Head of caudate nucleus (tissue), 42 donors: ENCODE data around the gene SPP1.
"Not testable (repeated sequence)": the region's sequence is repeated elsewhere in the genome, so short reads cannot be mapped to it uniquely, and the experiment has no call there.

Experiments used
- DNase-seq, 42 donors: peaks; one replicate each; pipeline versions ENCODE4 v3.0.0 to v3.0.0-alpha.2; 2020 to 2021; ENCODE audit warnings: mixed read lengths in 7 of 42
- intact Hi-C: fragments of 100-400 bp; cut with DNase I; formaldehyde crosslinking; loops from one replicate; pipeline ENCODE4 v1.15.0; 2022

The SPP1 gene

DNA sequence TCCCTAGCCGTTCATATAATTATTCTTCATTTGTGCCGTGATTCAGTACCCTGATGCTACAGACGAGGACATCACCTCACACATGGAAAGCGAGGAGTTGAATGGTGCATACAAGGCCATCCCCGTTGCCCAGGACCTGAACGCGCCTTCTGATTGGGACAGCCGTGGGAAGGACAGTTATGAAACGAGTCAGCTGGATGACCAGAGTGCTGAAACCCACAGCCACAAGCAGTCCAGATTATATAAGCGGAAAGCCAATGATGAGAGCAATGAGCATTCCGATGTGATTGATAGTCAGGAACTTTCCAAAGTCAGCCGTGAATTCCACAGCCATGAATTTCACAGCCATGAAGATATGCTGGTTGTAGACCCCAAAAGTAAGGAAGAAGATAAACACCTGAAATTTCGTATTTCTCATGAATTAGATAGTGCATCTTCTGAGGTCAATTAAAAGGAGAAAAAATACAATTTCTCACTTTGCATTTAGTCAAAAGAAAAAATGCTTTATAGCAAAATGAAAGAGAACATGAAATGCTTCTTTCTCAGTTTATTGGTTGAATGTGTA lies 7.0 kb downstream of the SPP1 start:
- no peak for DNase-seq
- intact Hi-C loops, result no loop called here

DNA sequence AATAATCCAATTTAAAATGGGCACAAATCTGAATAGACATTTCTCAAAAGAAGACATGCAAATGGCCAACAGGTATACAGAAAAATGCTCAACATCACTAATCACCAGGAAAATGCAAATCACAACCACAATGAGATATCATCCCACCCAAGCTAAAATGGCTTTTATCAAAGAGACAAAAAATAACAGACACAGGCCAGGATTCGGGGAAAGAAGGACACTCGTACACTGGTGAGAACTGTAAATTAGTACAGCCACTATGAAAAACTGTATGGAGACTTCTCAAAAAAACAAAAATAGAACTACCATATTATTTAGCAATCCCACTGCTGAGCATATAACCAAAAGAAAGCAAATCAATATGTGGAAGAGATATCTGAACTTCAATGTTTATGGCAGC lies 8.5 kb downstream of the SPP1 start:
- DNase-seq, result no peak
- intact Hi-C loops, result no loop called here

DNA sequence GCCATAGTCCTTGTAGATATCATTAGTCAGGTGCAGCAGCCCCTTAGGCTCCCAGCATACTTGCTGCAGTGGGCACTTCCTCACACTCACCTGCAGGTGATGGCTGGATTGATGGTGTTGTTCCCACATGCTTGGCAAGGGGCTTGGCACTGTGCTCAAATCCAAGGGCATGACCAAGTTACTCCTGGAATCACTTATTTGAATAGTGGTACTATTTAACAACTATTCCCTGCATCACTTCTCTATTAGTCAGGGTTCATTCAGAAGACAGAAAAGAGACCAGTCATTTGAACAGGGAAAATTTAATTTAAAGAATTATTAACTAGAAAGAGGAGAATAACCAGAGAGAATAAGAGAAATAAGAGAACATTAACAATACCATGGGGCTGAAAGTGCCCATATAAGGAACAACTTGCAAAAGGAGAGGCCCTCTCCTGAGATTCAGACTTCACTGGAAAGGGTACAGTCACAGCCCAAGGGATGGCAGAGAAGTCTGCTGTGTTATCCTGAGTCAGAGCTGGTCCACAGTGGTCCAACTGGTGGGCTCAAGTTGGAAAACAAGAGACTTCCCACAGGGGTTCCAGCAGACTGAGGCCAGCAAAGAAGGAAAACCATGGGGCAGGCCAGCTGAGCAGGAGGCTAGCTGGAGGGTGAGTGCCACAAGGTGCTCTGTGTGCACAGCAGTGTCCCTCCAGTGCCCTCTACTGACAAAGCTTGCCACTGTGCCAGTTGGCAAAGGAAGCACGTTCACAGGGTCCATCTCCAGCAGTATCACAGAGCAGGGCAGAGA lies 9.8 kb downstream of the SPP1 start:
- intact Hi-C loops, result no loop called here
- DNase-seq, result peak; percentile 70 to 94 (median 86)

DNA sequence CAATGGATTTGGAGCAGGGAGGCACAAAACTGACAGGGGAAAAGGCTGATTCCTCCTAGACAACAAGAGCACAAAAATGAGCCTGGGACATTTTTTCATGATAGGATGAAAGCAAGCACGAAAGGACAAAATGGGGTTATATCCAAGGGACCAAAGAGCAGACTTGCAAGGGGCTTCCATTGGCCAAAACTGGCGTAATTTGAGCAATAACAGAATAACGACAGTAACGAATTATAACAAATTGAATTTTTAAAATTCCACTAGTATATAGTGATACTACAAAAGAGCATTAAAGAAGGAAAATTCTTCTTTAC lies 10.3 kb downstream of the SPP1 start:
- intact Hi-C loops, result no loop called here
- DNase-seq, result no peak

DNA sequence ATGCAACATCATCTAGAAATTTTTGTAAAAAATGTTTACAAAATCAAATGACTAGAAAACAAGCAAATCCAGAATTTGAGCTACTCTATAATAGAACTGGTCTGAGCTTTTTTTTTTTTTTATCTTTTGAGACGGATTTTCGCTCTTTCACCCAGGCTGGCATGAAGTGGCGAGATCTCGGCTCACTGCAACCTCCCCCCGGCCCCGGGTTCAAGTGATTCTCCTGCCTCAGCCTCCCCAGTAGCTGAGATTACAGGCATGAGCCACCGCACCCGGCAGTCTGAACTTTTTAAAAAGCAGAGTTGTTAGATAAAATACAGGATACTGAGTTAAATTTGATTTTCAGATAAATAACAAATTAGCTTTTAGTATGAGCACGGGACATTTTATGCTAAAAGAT lies 11.0 kb downstream of the SPP1 start:
- intact Hi-C loops, result no loop called here
- DNase-seq, result no peak

DNA sequence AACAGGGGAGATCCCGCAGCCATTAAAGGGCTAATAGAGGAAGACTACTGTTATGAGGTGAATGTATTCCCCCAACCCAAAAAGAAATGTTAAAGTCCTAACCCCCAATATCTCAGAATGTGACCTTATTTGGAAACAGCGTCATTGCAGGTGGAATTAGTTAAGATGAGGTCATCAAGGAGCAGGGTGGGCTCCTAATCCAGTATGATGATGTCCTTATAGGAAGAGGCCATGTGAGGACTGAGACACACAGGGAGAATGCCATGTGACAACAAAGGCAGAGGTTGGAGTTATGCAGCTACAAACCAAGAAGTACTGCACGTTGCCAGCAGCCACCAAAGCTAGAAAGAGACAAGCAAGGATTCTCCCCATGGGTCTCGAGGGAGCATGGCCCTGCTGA lies 14.3 kb downstream of the SPP1 start:
- intact Hi-C loops, result no loop called here
- DNase-seq, result no peak

DNA sequence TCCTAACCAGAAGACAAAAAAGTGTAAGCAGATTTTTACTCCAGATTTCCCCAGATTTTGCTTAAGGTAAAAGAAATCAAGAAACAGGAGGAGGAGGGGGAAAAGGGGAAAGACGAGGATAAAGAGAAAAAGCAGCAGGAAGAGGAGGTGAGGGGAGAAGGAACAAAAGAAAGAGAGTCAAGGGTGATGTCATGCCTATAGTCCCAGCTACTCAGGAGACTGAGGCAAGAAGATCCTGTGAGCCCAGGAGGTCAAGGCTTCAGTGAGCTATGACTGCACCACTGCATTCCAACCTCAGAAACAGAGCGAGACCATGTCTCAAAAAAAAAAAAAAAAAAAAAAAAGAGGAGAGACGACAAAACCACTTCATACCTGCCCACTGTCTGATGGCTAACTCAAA lies 19.9 kb downstream of the SPP1 start:
- no peak for DNase-seq
- intact Hi-C loops, result no loop called here

DNA sequence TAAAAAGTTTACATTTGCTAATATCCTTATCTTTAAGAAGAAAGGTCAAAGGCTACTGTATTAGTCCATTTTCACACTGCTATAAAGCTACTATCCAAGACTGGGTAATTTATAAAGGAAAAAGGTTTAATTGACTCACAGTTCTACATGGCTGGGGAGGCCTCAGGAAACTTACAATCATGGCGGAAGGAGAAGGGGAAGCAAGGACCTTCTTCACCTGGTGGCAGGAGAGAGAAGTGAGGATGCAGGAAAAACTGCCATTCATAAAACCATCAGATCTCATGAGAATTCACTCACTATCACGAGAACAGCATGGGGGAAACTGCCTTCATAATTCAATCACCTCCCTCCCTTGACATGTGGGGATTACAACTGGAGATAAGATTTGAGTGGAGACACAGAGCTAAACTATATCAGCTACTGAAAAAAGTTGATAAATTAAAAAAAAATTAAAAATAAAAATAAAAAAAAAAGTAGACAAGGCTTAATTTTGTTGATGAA lies 23.7 kb downstream of the SPP1 start:
- intact Hi-C loops, result not testable (repeated sequence)

DNA sequence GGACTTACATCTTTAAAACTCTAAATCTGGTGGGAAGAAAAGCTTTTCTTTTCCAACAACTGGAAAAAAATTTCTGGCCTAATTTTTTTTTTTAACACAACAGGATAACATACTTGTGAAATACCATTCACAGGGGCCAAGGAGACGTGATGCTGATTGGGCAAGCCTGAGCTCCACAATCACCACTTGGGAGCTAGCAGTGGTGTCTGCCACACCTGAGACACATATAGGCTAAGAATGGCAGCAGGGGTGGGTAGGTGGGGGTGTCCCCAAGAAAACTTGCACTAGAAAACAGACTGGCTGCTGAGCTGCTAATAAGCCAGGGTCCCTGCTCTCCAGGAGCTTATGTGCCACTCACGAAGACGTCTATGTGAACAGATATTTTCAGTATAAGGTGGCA lies 26.4 kb downstream of the SPP1 start:
- intact Hi-C loops, result no loop called here
- DNase-seq, result no peak

More for the DNA sequence above, 23.7 kb downstream of the SPP1 start:
- not testable (repeated sequence) for DNase-seq

DNA sequence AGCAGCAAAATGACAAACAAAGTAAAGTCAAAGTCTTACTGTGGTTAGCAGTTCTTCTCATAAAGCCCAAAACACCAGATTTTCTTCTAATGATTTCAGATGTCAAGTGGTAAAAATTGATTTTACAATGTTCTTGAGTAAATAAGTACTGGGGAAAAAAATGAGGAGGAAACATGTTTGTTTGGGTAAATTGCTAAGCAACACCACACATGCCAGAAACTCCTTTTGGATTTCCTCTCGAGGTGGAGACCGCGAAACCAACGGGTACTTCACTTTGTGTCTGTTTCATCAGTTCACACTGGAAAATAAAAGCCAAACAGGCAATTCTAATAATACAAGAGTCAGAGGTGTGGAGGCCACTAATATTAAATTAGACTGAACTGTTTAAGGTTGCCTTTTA lies 27.3 kb downstream of the SPP1 start:
- DNase-seq, result no peak
- intact Hi-C loops, result no loop called here

DNA sequence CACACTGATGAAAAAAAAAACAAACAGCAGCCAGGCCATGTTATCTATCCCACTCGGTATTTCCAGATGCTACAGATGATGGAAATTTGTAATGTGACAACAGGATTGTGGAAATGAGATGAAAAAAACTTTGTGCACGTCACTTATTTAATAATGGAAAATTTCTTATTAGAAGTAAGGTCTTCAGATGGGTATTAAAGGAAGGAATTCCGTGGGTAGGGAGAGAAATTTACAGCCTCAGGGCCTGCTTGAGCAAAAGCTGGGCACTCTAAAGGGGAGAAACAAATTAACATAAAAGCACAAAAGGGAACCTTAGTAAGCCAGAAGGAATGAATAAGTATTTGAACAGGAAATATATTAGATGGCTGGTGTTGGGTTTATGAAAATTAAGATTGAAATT lies 27.7 kb downstream of the SPP1 start:
- DNase-seq, result no peak
- intact Hi-C loops, result no loop called here

DNA sequence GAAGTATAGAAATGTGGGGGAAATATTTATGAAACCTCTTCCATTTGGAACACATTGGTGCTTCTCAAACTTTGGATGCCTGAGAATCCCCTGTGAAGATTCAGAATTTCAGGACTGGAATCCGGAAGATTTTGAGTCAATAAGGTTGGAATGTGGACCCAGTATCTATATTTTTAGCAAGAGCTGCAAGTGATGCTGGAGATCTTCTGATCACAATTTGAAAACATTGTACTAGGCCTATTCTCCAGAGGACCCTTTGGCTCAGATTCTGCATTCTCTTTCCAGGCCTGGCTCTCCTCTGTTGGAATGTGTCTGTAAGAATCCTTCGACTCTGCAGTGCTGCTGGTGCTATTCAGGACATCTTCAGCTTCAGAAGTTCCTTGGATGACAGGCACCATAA lies 29.6 kb downstream of the SPP1 start:
- intact Hi-C loops, result loop anchor here (5.0 kb wide), 2 partner anchors 33 to 277 kb away; partner anchors contain the start of gene PPM1K

DNA sequence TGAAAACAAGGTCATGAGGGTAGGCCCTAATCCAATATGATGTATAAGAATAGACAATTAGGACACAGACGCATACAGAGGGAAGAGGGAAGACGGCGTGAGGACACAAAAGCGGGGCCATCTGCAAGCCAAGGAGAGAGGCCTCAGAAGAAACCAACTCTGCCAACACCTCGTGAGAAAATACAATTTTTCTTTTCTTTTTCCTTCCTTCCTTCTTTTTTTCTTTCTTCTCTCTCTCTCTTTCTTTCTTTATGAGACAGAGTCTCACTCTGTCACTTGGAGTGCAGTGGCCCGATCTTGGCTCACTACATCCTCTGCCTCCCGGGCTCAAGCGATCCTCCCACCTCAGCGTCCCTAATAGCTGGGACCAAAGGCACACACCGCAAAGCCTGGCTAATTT lies 30.4 kb downstream of the SPP1 start:
- DNase-seq, result no peak
- intact Hi-C loops, result loop anchor here (5.0 kb wide), 2 partner anchors 34 to 276 kb away; partner anchors contain the start of gene PPM1K

More for the DNA sequence above, 29.6 kb downstream of the SPP1 start:
- DNase-seq, result no peak

DNA sequence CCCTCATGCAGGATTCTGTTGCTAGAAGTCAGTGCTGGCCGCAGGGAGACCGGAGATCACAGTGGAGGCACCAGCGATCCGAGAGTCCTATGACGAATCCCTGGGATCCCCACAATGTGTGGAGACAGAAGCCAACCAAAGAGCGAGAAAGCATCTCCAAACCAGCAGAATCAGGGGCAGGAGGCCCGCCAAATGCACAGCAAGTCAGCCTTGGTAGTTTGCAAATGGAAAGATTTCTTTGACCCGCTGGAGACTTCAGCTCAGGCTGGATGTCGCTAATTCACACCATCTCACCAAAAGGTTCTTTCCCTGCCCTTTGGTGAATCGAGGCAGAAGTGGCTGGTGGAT lies 31.4 kb downstream of the SPP1 start:
- peak in 23 of 42 donors; percentile 13 to 53 (median 30) for DNase-seq
- intact Hi-C loops, result loop anchor here (5.0 kb wide), 2 partner anchors 35 to 275 kb away; partner anchors contain the start of gene PPM1K

DNA sequence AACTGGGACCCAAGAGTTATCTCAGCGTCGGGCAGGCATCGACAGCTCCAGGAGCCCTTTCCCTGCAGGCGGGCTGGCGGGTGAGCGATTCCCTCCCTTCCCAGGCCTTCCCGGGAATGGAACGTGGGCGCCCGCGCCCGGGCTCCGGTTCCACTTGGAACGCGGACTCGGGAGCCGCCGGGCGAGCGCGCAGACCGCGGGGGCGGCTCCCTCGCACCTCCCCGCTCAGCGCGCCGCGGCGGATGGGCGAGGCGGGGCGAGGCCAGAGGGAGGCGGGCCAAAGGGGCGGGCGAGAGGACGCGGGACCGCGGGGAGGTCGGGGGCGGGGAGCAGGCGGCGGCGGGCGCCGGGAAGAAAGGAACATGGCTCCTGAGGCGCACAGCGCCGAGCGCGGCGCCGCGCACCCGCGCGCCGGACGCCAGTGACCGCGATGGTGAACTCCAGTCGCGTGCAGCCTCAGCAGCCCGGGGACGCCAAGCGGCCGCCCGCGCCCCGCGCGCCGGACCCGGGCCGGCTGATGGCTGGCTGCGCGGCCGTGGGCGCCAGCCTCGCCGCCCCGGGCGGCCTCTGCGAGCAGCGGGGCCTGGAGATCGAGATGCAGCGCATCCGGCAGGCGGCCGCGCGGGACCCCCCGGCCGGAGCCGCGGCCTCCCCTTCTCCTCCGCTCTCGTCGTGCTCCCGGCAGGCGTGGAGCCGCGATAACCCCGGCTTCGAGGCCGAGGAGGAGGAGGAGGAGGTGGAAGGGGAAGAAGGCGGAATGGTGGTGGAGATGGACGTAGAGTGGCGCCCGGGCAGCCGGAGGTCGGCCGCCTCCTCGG lies 32.0 kb downstream of the SPP1 start, which contains the start of gene PKD2:
Gene PKD2 (plus strand): TSS at position 332 of the 818 bp plus-strand sequence. CDS start 99 bp downstream, at position 431.
- intact Hi-C loops, result loop anchor here (5.0 kb wide), 2 partner anchors 35 to 275 kb away; partner anchors contain the start of gene PPM1K
- peak; percentile 47 to 96 (median 90) for DNase-seq

DNA sequence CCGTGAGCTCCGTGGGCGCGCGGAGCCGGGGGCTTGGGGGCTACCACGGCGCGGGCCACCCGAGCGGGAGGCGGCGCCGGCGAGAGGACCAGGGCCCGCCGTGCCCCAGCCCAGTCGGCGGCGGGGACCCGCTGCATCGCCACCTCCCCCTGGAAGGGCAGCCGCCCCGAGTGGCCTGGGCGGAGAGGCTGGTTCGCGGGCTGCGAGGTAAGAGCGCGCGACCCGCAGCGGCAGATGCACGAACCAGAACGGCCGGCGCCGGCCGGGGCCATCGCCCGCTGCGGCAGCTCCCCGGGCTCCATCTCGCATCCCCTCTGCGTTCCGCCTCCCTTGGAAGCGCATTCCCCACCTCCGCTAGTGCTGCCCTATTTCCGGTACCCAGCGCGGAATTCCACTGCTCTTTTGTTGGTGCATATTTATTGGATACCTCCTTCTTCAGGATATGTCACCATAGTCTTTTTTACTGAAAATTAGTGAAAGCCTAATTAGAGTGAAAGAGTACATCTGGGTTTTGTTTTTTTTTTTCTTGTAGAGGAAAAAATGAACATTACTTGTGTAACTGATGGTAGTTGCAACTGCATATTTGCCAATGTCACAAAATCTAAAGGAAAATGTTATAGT lies 32.7 kb downstream of the SPP1 start:
- intact Hi-C loops, result loop anchor here (5.0 kb wide), 2 partner anchors 36 to 274 kb away; partner anchors contain the start of gene PPM1K
- peak in 41 of 42 donors; percentile 34 to 85 (median 64) for DNase-seq

DNA sequence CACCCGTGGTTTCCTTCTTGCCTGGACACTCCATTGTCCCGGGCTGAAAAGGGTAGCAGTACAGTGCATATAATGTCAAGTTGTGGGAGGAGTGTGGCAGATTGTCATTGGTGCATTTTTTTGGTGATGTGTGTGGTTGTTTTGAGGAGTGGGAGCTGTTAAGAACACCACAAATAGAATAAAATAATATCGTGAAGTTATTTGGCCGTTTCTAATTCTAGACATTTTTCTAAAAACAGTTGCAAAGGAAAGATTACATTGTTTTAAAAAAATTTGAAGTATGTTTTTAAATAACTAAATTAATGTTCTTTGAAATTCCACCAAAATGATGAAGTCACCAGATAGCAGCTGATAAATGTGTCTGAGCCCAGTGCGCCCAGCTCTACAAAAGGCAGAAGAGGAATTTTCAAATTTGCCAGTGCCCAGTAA lies 33.2 kb downstream of the SPP1 start:
- intact Hi-C loops, result loop anchor here (5.0 kb wide), 2 partner anchors 36 to 274 kb away; partner anchors contain the start of gene PPM1K
- DNase-seq, result peak in 1 of 42 donors; percentile 18

DNA sequence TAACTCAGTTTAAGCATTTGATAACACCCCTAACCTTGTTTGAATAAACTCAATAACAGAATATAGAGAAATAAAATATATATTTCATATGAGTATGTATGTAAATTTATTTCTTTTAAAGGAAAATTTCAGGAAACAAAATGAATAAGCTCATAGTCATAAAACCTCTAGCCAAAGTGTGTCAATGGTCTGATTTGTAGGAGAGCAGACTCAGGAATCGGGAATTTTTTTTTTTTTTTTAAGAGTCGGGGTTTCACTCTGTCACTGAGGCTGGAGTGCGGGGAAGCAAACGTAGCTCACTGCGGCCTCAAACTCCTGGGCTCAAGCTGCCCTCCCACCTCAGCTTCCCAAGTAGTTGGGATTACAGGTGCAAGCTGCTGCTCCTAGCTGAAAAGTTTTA lies 34.4 kb downstream of the SPP1 start:
- intact Hi-C loops, result loop anchor here (5.0 kb wide), 2 partner anchors 38 to 272 kb away; partner anchors contain the start of gene PPM1K
- no peak for DNase-seq

DNA sequence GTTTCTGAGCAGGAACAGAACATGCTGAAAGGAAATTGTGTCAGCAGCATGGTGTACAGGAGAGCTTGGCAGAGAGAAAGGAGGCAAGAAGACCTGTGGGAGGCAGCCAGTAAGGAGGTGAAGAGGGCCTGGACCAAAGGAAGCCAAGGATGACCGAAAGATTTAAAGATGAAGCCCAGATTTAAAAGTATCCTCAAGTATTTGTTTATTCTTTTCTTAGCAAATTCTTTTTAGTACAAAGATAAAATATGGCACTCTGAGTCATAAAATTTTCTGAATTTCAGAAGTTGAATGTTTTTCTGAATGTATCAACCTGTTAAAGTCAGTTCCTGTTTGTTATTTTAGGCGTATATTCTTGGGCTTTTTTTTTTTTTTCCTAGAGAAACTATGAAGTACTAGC lies 35.5 kb downstream of the SPP1 start:
- no peak for DNase-seq
- intact Hi-C loops, result no loop called here
